HG03064 (cell line): ENCODE data around the gene KCTD6.

Experiments used
- ATAC-seq: cut with Tn5 transposase; IDR thresholded peaks from one replicate; pipeline ENCODE4 v1.9.1; 2021; ENCODE audit warnings: low read depth; ENCODE audit not compliant: unreplicated experiment

Gene KCTD6

DNA sequence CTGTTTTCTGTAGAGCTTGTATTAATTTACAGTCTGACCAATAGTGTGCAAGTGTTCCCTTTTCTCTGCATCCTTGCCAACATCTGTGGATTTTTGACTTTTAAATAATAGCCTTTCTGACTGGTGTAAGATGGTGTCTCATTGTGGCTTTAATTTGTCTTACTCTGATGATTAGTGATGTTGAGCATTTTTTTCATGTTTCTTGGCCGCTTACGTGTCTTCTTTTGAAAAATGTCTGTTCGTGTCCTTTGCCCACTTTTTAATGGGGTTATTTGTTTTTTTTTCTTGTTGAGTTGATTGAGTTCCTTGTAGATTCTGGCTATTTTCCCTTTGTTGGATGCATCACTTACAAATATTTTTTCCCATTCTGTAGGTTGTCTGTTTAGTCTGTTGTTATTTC is 52.6 kb downstream of the KCTD6 start:
- ATAC-seq: no peak

- ATAC-seq: no peak
Measured at GRCh38 chr3:58551636-58552180, 59.8 kb downstream of the KCTD6 start.
